Uterus (tissue), 4 donors: Measurements from ENCODE around the gene PPP3CA. TPM values are rescaled to one million over a fixed set of nuclear protein-coding genes. Genes with fewer than 3 reads are reported as not detected.

Experiments
- DNase-seq, 2 donors: peaks; one replicate each; pipeline ENCODE4 v3.0.0-alpha.2; 2019 to 2020
- H3K27ac ChIP-seq, 2 donors: fragments of 200-600 bp; sonication (generic); 1 replicate in 1 of 2; 2 replicates in 1 of 2; pipeline ENCODE4 v1.5.1; 2016 to 2018
- H3K27me3 ChIP-seq, 2 donors: fragments of 200-600 bp; sonication (generic); one replicate each; pipeline ENCODE4 v1.5.1; 2018 to 2019; ENCODE audit warnings: control low read depth in 1 of 2
- H3K36me3 ChIP-seq, 2 donors: fragments of 200-600 bp; sonication (generic); one replicate each; pipeline ENCODE4 v1.5.1; 2019; ENCODE audit warnings: control low read depth in 1 of 2
- H3K4me1 ChIP-seq, 2 donors: fragments of 200-600 bp; sonication (generic); one replicate each; pipeline ENCODE4 v1.5.1; 2018 to 2019; ENCODE audit warnings: control low read depth in 1 of 2
- H3K4me3 ChIP-seq, 2 donors: fragments of 200-600 bp; sonication (generic); 1 replicate in 1 of 2; 2 replicates in 1 of 2; pipeline ENCODE4 v1.5.1; 2018 to 2019; ENCODE audit warnings: mild to moderate bottlenecking in 1 of 2
- H3K9me3 ChIP-seq, 2 donors: fragments of 200-600 bp; sonication (generic); one replicate each; pipeline ENCODE4 v1.5.1; 2019; ENCODE audit warnings: control low read depth in 1 of 2
- POLR2A ChIP-seq, 2 donors: fragments of 450-650 bp; IDR thresholded peaks; one replicate each; pipeline ENCODE4 v1.6.1; 2016; ENCODE audit warnings: antibody characterized with exemption in 2 of 2, mild to moderate bottlenecking in 1 of 2, moderate library complexity in 1 of 2
- intact Hi-C: fragments of 100-400 bp; cut with DNase I; formaldehyde crosslinking; loops from one replicate; pipeline ENCODE4 v1.15.1; 2023; ENCODE audit warnings: low total_unique reads
- total RNA-seq, 4 donors: library from RNA; depleted of rRNA in 3 of 4; stranded (reverse); fragments of >200 nt in 3 of 4; gene quantifications; one replicate each; pipeline versions ENCODE4 v1.1.0 to v1.2.4, GENCODE V29; 2014 to 2023
- TF ChIP-seq, protein P1 (sequence below), 4 experiments: fragments of 200-600 bp in 2 of 4; fragments of 450-650 bp in 2 of 4; sonication (generic) in 2 of 4; IDR thresholded peaks; one replicate each; pipeline ENCODE4 v1.5.1; 2016 to 2019; ENCODE audit warnings: antibody characterized with exemption in 4 of 4, mild to moderate bottlenecking in 2 of 4, moderate library complexity in 1 of 4
- donor health status: DM: yes; HTN: yes; CAD: no.

PPP3CA gene
- total RNA-seq, 4 donors from 2014 or later: 32.8 to 70.0 (median 39.8) TPM

GRCh38 chr4:101199507-101200285 is 147.6 kb downstream of the PPP3CA start:
- Histone ChIP-seq H3K27ac (no peak overlapping the region), H3K36me3 (no peaks in the 10 kb centered on the region)
- intact Hi-C loops: no loop called here

DNA sequence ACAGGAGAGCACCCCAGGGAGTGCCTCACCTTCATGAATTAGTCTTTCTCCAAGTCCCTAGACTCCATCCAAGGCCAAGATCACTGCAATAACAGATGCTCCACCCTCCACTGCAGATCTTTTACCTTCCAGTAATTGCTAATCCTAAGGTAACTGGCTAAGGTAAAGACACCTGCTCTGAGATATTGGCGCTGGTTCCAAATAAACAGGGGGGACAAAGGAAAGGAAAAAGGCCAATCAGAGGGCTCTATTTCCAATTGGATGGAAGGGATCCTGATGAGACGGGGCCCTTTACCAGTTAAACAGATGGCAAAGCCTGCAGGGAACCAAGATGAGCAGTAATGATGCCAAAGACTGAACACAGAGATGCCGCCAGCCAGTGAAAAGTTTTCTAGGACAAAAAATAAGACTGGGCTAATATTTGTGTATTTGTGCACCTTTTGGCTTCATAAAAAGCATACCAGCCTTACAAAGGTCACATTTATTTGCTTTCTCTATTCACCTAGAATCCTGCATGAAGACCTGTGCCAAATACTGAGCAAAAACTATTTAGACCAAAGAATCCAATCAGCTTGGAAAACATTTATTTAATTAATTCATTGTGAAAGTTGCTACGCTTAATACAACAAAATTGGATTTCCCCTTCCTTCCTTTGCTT is 148.5 kb downstream of the PPP3CA start:
- no peak for DNase-seq
- no peaks in the 10 kb centered on the region for H3K27me3 ChIP-seq
- H3K36me3 ChIP-seq: no peaks in the 10 kb centered on the region
- intact Hi-C loops: no loop called here
- TF ChIP-seq, protein P1, sequence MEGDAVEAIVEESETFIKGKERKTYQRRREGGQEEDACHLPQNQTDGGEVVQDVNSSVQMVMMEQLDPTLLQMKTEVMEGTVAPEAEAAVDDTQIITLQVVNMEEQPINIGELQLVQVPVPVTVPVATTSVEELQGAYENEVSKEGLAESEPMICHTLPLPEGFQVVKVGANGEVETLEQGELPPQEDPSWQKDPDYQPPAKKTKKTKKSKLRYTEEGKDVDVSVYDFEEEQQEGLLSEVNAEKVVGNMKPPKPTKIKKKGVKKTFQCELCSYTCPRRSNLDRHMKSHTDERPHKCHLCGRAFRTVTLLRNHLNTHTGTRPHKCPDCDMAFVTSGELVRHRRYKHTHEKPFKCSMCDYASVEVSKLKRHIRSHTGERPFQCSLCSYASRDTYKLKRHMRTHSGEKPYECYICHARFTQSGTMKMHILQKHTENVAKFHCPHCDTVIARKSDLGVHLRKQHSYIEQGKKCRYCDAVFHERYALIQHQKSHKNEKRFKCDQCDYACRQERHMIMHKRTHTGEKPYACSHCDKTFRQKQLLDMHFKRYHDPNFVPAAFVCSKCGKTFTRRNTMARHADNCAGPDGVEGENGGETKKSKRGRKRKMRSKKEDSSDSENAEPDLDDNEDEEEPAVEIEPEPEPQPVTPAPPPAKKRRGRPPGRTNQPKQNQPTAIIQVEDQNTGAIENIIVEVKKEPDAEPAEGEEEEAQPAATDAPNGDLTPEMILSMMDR (IDR thresholded peaks at IDR 0.05): no peak
- no peak for TF ChIP-seq POLR2A (IDR thresholded peaks at IDR 0.05)
- H3K9me3 ChIP-seq: no peaks in the 10 kb centered on the region
- no peak overlapping the region for H3K4me3 ChIP-seq
- H3K4me1 ChIP-seq: no peaks in the 10 kb centered on the region
- no peak overlapping the region for H3K27ac ChIP-seq

More at GRCh38 chr4:101199507-101200285, 147.6 kb downstream of the PPP3CA start:
- no peak for DNase-seq
- Histone ChIP-seq H3K27me3 (no peaks in the 10 kb centered on the region), H3K4me3 (no peak overlapping the region), H3K4me1 (no peaks in the 10 kb centered on the region), H3K9me3 (no peaks in the 10 kb centered on the region)
- TF ChIP-seq POLR2A (IDR thresholded peaks at IDR 0.05): no peak
- TF ChIP-seq, protein P1 (IDR thresholded peaks at IDR 0.05): no peak

- H3K4me1 ChIP-seq: no peaks in the 10 kb centered on the region
- intact Hi-C loops: no loop called here
- H3K36me3 ChIP-seq: no peaks in the 10 kb centered on the region
- H3K27ac ChIP-seq: no peak overlapping the region
- TF ChIP-seq, protein P1 (IDR thresholded peaks at IDR 0.05): no peak
- no peak for TF ChIP-seq POLR2A (IDR thresholded peaks at IDR 0.05)
- H3K9me3 ChIP-seq: no peaks in the 10 kb centered on the region
- H3K27me3 ChIP-seq: no peaks in the 10 kb centered on the region
- no peak overlapping the region for H3K4me3 ChIP-seq
- no peak for DNase-seq
Measured at GRCh38 chr4:101197350-101197749, 150.0 kb downstream of the PPP3CA start.

DNA sequence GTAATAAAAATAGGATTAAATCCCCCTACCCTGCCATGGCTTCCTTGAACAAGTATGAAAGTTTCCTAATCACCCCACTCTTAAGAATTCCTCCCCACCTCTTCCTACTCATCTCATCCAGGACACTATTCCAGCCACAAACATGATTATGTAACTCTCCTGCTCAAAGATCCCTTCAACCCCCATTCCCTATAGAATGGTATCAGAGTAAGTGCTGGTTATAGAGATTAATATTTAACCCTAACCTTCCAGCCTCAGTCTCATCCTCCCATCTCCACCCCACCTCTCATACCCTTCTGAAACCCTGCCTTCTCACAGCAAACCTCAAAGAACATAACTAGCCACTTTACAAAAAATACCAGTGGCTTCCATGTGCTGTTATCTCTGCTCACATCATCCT is 155.1 kb downstream of the PPP3CA start:
- Histone ChIP-seq H3K36me3 (no peaks in the 10 kb centered on the region), H3K4me1 (peaks cover 7 to 8% of the 10 kb centered on the region in 2 donors), H3K4me3 (no peak overlapping the region), H3K9me3 (no peaks in the 10 kb centered on the region), H3K27ac (peak overlapping the region; percentile 45 to 75), H3K27me3 (no peaks in the 10 kb centered on the region)
- intact Hi-C loops: no loop called here
- TF ChIP-seq, protein P1 (IDR thresholded peaks at IDR 0.05): no peak
- TF ChIP-seq POLR2A (IDR thresholded peaks at IDR 0.05): no peak
- no peak for DNase-seq
